Sigmoid colon (tissue), 7 donors: ENCODE measurements around the gene CDSN. TPM values are rescaled to one million over a fixed set of nuclear protein-coding genes. Genes with fewer than 3 reads are reported as not detected.
"Not testable (repeated sequence)": the region's sequence is repeated elsewhere in the genome, so short reads cannot be mapped to it uniquely, and the experiment has no call there.

Source experiments
- DNase-seq: peaks from one replicate; pipeline ENCODE4 v3.0.0-alpha.2; 2019
- H3K27ac ChIP-seq, 4 donors: fragments of 200-600 bp; sonication (generic); one replicate each; pipeline ENCODE4 v1.5.1; 2016 to 2019; ENCODE audit warnings: mild to moderate bottlenecking in 1 of 4
- H3K27me3 ChIP-seq, 3 donors: fragments of 200-600 bp; sonication (generic); one replicate each; pipeline ENCODE4 v1.5.1; 2019; ENCODE audit warnings: mild to moderate bottlenecking in 1 of 3
- H3K36me3 ChIP-seq, 4 donors: fragments of 200-600 bp; sonication (generic); one replicate each; pipeline ENCODE4 v1.5.1; 2016 to 2019
- H3K4me1 ChIP-seq, 4 donors: fragments of 200-600 bp; sonication (generic); one replicate each; pipeline ENCODE4 v1.5.1; 2017 to 2019
- H3K4me3 ChIP-seq, 4 donors: fragments of 200-600 bp; sonication (generic); one replicate each; pipeline ENCODE4 v1.5.1; 2017 to 2019; ENCODE audit warnings: mild to moderate bottlenecking in 2 of 4, moderate library complexity in 1 of 4
- H3K9me3 ChIP-seq, 4 donors: fragments of 200-600 bp in 3 of 4; sonication (generic) in 3 of 4; one replicate each; pipeline versions ENCODE4 v1.5.1 to v1.6.1; 2013 to 2019
- CTCF ChIP-seq, 4 experiments: fragments of 450-650 bp in 3 of 4; fragments of 200-600 bp in 1 of 4; IDR thresholded peaks; one replicate each; pipeline ENCODE4 v1.5.1; 2016 to 2019; ENCODE audit warnings: antibody characterized with exemption in 4 of 4, mild to moderate bottlenecking in 3 of 4, moderate library complexity in 2 of 4
- EP300 ChIP-seq, 4 donors: sonication (generic); formaldehyde crosslinking; IDR thresholded peaks; one replicate each; pipeline ENCODE4 v1.6.1; 2017; ENCODE audit warnings: antibody characterized with exemption in 4 of 4
- POLR2A ChIP-seq, 2 donors: fragments of 450-650 bp; IDR thresholded peaks; one replicate each; pipeline ENCODE4 v1.6.1; 2016; ENCODE audit warnings: antibody characterized with exemption in 2 of 2, mild to moderate bottlenecking in 2 of 2, moderate library complexity in 2 of 2
- POLR2AphosphoS5 ChIP-seq, 4 donors: sonication (generic); formaldehyde crosslinking; IDR thresholded peaks; one replicate each; pipeline ENCODE4 v1.6.1; 2017; ENCODE audit warnings: antibody characterized with exemption in 4 of 4
- WGBS, 2 donors: extraction: QIAGEN DNeasy Blood & Tissue Kit; methylation state at CpG; one replicate each; pipeline ENCODE4 v1.1.7; 2013; 5-methylcytosine and 5-hydroxymethylcytosine counted together
- intact Hi-C: fragments of 100-400 bp; cut with DNase I; formaldehyde crosslinking; loops from one replicate; pipeline ENCODE4 v1.15.1; 2023
- polyA plus RNA-seq, 3 donors: library from polyadenylated mRNA; stranded (reverse); fragments of 200-250 nt; gene quantifications; one replicate each; pipeline ENCODE4 v1.2.3, GENCODE V29; 2013
- total RNA-seq, 4 donors: library from RNA; depleted of rRNA; stranded (reverse); fragments of >200 nt; gene quantifications; one replicate each; pipeline ENCODE4 v1.1.0, GENCODE V29; 2016
- donor health status: healthy with polysubstance abuse.
- donor health status: Bipolar disorder and iron deficiency.
- donor health status: healthy.

CDSN gene
- total RNA-seq (not detected), polyA plus RNA-seq (not detected)

DNA sequence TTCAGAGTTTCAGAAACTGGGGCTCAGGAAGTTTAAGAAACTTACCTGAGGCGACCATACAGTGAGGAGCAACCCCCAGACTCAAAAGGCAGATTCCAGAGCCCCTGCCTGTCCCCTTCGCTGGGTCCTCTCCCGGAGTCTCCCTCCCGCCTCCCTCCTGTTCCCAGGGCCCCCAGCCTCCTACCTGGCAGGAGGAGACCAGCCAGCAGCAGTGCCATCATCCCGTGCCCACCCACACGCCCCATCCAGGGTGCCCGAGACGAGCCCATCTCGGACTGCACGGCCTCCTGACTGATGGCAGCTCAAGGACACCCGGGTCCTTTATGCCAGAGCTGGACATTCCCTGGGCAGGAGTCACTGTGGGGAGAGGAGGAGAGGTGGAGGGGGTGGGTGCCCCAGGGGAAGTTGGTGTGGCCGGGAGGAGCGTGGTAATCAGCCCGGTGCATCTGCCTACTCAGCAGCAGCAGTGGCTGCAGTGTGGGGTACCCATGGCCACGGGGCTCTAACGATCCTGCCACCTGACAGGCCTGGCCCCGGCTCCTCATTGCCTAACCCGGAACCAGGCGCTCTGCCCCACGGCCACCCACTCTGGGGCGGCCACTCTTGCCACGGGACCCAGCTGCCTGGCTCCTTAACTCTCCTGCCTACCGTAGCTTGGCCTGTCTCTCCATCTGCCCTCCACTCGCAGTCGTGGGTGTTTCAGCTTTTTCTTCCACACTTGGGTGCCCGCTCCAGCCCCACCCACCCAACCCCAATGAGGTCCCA is at the start of gene CDSN:
CDSN (minus strand) TSS at position 296 of the 765 bp plus-strand sequence; CDS start at position 269, 27 bp downstream.
- H3K4me1 ChIP-seq: peaks cover 0 to 50% (median 34%) of the 10 kb centered on the region in 4 donors
- 86 to 87% methylated on average over 26 of the region's 26 CpGs for WGBS, 2 donors

DNA sequence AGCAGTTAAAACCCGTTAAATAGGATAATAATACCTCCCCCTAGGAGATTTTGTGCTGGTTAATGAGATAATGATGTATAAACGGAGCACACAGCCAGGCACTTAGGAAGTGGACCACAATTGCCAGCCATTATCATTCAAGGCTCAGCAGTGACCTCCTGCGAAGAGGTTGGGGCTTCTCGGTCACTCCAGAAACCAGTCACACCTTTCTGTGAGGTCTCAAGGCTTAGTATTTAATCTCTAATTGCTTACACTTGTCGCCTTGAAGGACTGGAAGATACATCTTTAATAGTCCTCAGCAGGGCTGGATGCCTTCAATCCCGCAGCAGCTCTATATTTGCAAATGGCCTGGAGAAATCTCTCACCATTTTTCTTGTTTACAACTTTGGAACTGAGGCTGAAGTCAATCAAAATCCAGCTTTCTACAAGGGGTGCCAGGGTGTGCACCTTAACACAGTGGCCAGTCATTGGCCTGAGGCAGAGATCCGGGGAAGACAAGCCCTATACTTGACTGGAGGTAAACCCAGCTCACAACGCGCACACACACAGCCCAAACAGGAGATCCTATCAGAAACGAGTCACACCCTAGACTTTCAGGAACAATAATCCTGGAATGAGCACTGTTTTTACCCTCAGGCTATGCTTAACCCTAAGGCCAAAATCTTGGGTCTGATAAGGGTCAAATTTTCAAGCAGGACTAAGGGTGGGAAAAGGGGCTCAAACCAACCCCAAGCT is 49.0 kb upstream of the CDSN start:
- no peak overlapping the region for H3K27ac ChIP-seq
- no peak for DNase-seq
- H3K4me3 ChIP-seq: no peak overlapping the region
- 77 to 86% methylated on average over 10 of the region's 10 CpGs for WGBS, 2 donors
- no peaks in the 10 kb centered on the region for H3K9me3 ChIP-seq
- no peaks in the 10 kb centered on the region for H3K27me3 ChIP-seq
- no peaks in the 10 kb centered on the region for H3K36me3 ChIP-seq
- intact Hi-C loops: no loop called here
- no peak for TF ChIP-seq POLR2AphosphoS5 (IDR thresholded peaks at IDR 0.05)
- no peak for TF ChIP-seq POLR2A (IDR thresholded peaks at IDR 0.05)
- no peak for TF ChIP-seq EP300 (IDR thresholded peaks at IDR 0.05)
- TF ChIP-seq CTCF (IDR thresholded peaks at IDR 0.05): no peak
- no peaks in the 10 kb centered on the region for H3K4me1 ChIP-seq

More for the DNA sequence above, at the start of gene CDSN:
- Histone ChIP-seq H3K36me3 (no peaks in the 10 kb centered on the region), H3K9me3 (no peaks in the 10 kb centered on the region), H3K27me3 (no peaks in the 10 kb centered on the region), H3K27ac (no peak within 1 kb of the TSS), H3K4me3 (no peak within 1 kb of the TSS)
- DNase-seq: no peak
- intact Hi-C loops: no loop called here
- TF ChIP-seq EP300 (IDR thresholded peaks at IDR 0.05) (no peak), CTCF (IDR thresholded peaks at IDR 0.05) (no peak), POLR2A (IDR thresholded peaks at IDR 0.05) (no peak), POLR2AphosphoS5 (IDR thresholded peaks at IDR 0.05) (no peak)

DNA sequence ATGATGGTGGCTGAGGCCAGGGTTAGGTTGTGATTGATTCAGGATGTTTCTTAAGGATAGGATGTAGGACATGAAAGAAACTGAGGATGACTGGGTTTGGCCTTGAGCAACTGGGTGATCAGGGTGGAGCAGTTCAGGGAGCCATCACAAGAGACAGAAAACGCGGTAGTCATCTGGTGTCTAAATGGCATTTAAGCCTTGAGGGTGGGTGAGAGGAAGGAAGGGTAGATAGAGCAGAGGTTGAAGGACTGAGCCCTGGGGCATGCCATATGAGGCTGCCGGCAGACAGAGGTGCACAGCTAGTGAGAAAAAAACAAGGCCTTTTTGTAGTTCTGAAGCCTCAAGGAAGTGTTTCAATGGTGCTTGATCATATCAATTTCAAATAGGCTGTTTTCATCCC is 48.4 kb upstream of the CDSN start:
- WGBS, 2 donors: 82 to 90% methylated on average over 3 of the region's 3 CpGs
- intact Hi-C loops: no loop called here
- Histone ChIP-seq H3K27ac (no peak overlapping the region), H3K4me1 (no peaks in the 10 kb centered on the region), H3K9me3 (no peaks in the 10 kb centered on the region), H3K36me3 (no peaks in the 10 kb centered on the region), H3K27me3 (no peaks in the 10 kb centered on the region), H3K4me3 (no peak overlapping the region)
- no peak for DNase-seq
- no peak for TF ChIP-seq POLR2AphosphoS5 (IDR thresholded peaks at IDR 0.05)

DNA sequence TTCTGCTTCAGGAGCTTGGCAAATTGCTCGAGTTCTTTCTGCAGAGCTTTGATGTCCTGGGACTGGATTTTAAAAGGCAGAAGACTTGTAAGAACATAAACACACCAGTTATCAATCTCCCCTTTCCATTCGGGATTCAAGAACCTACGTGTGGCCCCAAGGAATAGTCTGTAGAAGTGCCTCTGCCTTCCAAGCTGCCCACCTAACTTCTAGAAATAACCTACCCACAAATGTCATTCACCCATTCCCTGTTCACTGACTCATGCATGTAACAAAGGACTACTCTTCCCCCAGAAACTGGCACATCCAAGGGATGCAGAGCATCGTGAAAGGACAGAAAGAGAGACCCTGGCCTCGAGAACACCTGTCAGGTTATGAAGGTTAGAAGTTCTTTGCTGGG is 45.7 kb upstream of the CDSN start:
- Histone ChIP-seq H3K36me3 (no peaks in the 10 kb centered on the region), H3K9me3 (no peaks in the 10 kb centered on the region), H3K27ac (no peak overlapping the region), H3K27me3 (no peaks in the 10 kb centered on the region), H3K4me3 (no peak overlapping the region), H3K4me1 (no peaks in the 10 kb centered on the region)
- intact Hi-C loops: no loop called here
- no peak for TF ChIP-seq POLR2AphosphoS5 (IDR thresholded peaks at IDR 0.05)
- TF ChIP-seq EP300 (IDR thresholded peaks at IDR 0.05): no peak
- DNase-seq: no peak
- WGBS, 2 donors: 70 to 76% methylated on average over 5 of the region's 5 CpGs

- H3K36me3 ChIP-seq, H3K27me3 ChIP-seq, H3K4me3 ChIP-seq, DNase-seq, H3K4me1 ChIP-seq, H3K9me3 ChIP-seq, intact Hi-C loops, H3K27ac ChIP-seq: not testable (repeated sequence)
- 82 to 87% methylated on average over 17 of the region's 17 CpGs for WGBS, 2 donors
Observed at GRCh38 chr6:31165064-31165832, 45.0 kb upstream of the CDSN start.

GRCh38 chr6:31164475-31165063 is 44.3 kb upstream of the CDSN start:
- H3K4me3 ChIP-seq, intact Hi-C loops, DNase-seq, H3K27me3 ChIP-seq, H3K4me1 ChIP-seq, H3K27ac ChIP-seq, H3K36me3 ChIP-seq, H3K9me3 ChIP-seq: not testable (repeated sequence)
- WGBS, 2 donors: 88 to 95% methylated on average over 7 to 8 of the region's 9 CpGs
